ENCODE results near the gene AKAP6.

Gene AKAP6

DNA sequence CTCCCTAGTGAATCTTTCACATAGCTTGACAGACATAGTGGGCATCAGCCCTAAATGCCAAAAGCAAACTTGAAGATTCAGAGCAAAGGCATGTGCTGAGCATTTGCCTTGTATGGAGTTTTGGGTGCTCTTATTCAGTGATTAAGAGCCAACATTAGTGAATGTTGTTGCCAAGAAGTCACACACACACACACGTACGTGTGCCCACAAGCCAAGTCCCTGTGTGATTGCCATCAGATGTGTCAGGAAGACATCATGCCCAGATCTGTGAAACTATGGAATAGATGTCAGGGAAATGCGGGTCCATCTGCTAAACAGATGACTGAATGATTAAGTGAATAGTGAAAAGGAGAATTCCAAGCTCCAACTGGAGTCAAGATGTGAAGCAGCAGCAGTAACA is 149.0 kb downstream of the AKAP6 start:
- no peak for DNase-seq (ENCODE audit: low read depth)

DNA sequence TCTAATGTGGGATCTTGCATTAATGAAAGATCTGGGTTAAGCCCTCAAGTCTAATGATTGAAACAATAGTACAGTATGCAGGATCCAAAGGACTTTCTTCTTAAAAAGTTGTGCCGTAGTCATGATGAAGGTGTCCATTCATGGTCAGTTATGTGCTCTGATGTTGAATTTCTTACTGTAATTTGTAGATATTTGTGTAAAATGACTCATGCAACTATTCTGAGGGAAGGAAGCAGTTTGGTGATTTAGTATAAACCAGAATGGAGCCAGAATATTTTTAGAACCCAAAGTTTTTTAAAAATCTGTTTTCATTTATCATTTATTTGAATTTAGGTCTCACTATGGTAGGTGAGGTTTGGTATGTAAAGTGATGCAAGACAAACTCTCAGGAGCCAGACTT is 151.2 kb downstream of the AKAP6 start:
- DNase-seq (ENCODE audit: low read depth), result no peak

DNA sequence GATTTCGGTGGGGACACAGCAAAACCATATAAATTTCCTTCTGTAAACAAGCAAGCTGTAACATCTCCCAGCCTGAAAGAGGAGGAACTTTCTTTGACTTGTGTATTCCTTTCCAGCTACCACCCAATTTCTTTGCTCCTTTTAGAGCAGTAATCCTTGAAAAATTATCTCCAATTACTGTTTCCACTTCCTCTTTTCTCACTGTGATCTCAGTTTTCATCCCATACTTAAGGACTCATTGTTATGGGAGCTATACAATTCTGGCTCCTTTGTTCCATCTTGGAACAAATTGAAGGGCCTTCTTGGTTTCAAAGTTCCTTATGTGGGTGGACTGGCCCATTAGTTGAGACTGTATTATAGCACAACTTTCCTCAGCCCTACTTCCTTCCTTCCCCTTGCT is 152.6 kb downstream of the AKAP6 start:
- no peak for DNase-seq (ENCODE audit: low read depth)

GRCh38 chr14:32491416-32492016 is 162.4 kb downstream of the AKAP6 start:
- no peak for DNase-seq (ENCODE audit: low read depth)

DNA sequence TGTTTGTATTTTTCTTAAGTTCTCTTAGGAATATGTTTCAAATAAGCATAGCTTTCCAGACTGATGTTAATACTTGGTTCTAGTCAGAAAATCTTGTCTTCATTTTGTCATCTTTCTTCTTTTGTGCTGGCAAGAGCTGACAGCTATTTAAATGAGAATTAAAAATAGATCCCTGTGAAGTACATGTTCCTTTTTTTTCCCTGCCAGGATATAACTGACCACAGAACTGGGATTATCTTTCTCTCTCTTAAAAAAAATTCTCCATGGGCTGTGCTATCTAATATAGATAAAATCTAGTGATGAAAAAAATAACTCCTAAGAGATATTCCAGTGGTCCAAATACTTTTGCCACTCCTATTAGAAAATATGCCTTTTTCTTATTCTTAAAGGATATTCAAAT is 163.4 kb downstream of the AKAP6 start:
- DNase-seq (ENCODE audit: low read depth), result no peak

DNA sequence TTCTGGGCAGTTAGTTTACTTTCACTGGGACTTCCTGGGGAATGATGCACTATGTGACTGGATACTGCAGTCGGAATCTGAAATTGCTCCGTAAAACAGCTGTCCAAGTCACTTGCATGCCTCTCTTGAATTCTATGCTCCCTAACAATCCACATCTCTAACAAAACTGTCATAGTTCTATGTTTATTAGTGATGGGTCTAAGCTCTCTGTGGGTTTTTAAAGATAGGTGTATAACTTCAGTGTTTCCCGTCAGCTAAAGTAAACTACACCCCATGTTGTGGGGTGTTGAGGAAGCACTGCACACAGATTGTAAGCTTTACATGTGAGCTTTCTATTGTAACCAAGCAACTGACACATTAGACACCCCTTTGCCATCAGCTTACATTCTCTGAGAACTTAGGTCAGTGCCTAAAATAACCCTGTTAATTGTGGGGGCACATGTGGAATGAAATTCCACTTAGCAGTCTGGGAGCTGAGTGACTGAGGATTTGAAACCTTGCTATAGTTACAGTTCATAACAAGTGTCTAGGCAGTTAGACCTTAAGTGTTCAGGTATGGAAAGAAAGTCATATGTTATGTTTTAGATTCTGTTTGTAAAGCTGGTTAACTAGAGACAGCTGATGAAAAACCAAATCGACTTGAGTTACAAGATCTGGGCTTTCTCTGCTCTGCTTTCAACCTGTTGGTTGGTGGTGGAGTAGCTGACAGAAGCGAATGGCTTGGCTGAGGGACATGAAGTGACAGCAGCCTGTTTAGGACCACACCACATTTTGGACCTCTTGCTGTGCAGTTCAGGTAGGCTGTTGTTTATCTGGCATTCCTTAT is 165.7 kb downstream of the AKAP6 start:
- DNase-seq (ENCODE audit: low read depth), result no peak

DNA sequence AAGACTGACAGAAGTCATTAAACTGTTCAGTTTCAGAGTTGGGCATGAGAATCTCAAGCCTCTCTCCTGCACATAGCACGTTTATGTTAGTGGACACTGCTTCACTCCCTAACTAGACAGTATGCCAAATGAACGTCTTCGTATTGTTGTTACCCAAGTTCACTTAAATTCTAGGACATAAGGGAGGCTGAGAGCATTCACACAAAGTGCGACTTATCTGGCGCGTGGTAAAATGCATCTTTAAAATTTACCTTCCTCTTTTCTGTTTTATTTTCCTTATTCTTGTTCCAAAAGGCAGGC is 166.3 kb downstream of the AKAP6 start:
- DNase-seq (ENCODE audit: low read depth), result no peak

GRCh38 chr14:32497248-32497647 is 168.2 kb downstream of the AKAP6 start:
- no peak for DNase-seq (ENCODE audit: low read depth)

GRCh38 chr14:32507029-32507984 is 178.2 kb downstream of the AKAP6 start:
- DNase-seq (ENCODE audit: low read depth), result no peak

DNA sequence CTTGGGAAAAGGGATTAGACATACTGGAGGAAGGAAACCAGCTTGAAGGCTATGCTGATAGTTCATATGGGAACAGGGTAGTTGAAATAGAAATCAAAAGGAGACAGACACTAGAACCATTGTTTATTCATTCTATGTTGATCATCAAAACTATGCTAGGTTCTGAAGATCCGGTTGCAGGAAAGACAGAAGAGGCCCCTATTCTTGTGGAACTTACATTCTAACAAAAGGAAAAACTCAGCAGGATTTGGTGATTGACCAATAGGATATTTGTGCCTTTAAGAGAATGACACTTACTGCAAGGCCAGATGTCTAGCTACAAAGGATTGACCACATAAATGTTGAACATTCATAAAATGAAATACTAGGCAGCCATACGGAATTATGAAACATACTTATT is 179.2 kb downstream of the AKAP6 start:
- no peak for DNase-seq (ENCODE audit: low read depth)

DNA sequence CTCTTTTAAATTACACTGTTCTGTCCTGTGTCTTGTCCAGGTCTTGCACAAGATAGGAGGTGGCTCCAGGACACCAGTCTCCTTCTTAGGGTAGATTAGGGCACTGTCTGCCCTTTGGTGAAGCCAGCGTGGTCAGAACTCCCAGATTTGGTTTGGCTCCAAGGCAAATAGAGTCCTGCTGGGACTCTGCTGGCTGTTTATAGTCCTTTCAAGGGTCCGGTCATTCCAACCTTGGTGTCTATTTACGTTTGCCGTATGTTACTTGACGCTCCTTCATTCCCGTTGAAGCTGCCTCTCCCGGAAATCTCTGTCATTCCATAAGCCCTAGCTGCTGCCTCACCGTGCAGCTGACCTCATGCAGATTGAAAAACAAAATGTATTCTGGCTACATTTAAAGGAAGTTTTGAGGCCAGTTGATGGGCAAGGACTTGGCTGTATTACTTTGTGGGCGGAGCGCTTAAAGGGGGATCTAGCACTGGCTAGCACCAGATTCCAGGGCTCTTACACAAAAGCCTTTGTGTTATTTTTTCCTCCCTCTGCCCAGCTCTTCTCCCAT is 180.6 kb downstream of the AKAP6 start:
- no peak for DNase-seq (ENCODE audit: low read depth)

DNA sequence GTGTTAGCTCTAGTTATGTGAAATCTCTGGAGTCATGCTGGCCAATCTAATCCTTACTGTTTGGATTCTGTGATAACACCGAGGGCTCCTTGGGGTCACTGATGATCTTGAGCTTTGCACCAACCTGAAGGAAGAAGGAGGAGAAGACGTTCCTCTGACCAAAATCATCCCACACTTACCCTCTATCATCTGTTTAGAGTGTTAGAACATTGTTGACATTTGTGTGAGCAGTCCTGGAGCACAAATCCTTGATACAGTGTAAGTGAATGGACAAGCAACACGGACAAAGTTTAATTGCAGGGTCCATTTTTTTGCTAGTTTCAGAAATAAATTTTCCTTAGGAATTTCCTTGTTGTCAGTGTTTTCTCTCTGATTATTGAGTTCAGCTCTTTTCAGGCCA is 181.7 kb downstream of the AKAP6 start:
- no peak for DNase-seq (ENCODE audit: low read depth)

DNA sequence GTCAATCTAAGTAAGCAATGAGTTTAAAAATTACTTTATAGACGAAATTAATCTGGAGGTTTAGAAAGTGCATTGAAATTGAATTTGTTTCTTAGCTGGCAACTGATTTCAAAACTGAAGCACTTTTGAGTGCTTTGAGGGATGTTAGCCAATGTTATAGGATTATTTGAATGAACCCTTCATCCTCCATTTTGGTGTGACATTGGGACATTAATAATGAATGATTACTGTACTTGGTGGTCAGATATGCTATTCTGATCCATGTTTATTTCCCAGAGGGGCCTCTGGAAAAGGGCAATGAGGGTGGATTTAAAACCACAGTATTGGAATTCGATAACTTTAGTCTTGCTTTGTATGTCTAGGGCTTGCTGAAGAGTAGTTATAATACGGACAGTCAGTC is 183.2 kb downstream of the AKAP6 start:
- DNase-seq (ENCODE audit: low read depth), result no peak

DNA sequence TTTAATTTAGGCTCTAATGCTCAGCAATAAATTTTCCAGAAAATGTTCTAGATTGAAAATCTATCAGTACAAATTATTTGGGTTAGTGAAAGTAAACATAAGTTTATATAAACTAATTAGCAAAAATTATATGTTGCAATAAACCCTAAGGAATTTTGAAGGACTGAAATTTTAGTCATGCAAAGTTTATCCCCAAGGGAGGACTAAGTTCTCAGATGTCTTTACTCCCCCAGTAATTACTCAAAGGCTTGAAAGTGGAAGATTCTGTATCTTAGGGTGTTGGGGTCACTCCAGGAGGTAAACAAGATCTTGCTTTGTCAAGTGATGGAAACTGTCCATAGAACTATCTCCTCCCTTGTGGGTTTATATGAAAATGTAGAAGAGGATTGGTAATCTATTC is 183.7 kb downstream of the AKAP6 start:
- DNase-seq (ENCODE audit: low read depth), result no peak

DNA sequence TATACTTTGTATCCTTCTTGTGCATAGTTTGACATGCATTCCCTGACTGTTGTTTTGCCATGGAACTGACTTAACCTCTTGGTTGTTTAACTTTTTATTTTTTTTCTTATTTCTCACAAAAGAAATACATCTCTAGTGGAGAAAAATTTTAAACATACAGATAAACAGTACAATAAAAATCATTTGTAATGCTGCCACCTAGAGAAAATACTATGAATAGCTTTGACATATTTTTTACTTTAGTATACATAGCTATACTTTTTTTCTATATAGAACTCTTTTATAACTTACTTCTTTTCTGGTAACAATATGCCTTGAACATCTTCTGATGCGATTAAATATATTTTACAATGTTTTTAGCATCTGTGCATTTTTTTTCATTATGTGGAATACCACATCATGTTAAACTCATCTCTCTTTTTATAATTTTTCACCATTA is 184.5 kb downstream of the AKAP6 start:
- DNase-seq (ENCODE audit: low read depth), result no peak

GRCh38 chr14:32514236-32514635 is 185.1 kb downstream of the AKAP6 start:
- DNase-seq (ENCODE audit: low read depth), result no peak

DNA sequence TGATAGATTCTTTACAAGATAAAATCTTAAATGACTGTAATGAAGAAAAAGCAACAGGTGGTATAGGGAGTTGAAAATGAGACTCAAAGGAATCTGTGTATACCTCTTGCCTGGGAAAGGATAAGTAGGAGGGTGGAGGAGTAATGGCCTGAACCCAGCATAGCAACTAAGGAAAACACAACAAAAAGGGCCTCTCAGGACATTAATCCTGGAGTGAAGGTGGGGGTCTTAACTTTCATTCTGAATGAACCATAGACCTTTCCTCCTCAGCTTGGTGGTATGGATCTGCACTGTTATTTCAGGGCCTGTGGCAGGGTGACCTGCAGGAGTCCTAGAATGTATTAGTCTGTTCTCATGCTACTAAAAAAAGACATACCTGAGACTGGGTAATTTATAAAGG is 185.6 kb downstream of the AKAP6 start:
- DNase-seq (ENCODE audit: low read depth), result no peak

DNA sequence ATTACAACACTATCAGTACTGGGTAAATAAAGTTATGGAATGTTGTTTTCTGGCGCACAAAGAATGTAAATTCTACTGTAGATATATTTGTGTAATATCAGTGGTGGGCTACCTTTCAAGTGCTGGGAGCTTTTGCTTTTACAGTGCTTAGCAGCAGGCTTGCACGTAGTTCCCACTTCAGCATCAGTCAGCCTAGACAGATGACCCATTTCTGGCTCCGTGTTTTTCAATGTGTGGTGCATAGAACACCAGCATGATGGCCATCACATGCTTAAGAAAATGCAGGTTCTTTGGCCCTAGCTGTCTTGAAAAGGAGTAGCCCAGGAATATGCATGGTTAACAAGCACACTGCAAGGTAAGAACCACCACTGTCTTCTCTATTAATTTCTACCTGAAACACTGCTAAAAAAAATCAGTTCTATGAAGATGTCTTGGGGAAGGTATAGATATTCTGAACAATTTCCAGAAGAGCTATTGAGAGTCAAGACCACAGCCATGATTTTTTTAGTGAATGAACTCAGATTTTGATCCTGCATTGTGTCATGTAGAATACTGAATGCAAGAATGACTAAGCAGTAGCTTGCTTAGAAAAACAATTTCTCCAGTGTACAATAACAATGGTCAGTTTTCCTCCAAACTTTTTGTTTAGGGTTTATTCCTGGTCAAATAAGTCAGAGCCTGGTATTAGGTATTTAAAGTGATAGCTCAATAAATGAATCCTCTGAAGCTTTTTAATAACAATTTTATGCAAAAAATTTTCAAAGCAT is 195.7 kb downstream of the AKAP6 start:
- no peak for DNase-seq (ENCODE audit: low read depth)

DNA sequence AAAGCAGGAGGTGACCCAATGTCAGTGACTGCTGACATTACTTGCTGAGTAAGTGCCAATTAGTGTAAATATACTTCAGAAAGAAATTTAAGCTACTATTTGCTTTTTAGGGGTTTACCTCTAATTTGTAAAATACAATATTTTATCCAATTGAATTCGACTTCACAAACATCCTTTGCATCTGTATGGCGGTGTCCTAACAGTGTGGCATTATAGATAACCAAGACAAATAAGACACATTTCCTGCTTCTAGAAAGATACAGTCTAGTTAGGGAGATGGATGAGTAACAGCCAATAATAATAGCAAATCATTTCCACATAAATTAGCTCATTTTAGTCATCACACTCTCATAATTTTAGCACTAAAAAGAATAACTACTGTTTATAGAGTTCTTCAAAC is 196.5 kb downstream of the AKAP6 start:
- DNase-seq (ENCODE audit: low read depth), result no peak

DNA sequence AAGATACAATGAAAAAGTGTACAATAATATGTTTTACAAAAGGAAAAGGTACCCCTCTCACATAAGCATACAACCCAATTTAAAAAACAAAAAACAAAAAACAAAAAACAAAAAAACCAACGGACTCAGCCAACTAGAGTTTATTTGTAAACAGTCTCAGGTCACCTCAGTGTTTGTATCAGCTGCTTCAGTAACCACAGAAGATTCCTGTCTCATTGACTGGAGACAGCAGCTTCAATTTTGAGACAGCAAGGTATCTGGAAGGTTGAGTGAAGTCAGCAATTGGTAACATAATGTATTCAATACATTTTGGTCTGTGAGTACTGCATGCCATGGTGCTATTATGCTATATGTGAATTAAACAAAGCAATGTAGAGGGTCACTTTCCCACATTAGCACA is 201.7 kb downstream of the AKAP6 start:
- no peak for DNase-seq (ENCODE audit: low read depth)

DNA sequence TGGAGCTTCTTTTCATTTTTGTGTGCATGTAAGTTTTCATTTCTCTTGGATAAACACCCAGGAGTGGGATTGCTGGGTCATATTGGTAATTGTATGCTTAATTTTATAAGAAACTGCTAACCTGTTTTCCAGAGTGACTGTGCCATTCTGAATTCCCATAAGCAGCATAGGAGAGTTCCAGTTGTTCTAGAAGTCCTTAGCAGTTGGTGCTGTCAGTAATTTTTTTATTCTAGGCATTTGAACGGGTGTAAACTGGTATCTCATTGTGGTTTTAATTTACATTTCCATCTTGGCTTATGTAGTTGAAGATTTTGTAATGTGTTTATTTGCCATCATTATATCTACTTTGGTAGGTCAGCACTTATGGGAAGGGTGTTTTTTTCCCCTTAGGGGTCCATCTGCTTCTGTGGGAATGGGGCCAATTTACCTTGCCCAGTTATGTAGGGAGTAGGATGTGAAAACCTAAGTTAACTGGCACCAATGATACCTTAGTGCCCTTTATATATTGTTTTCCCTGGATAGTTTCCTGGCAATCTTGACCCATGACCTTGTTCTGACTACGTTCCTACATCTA is 202.9 kb downstream of the AKAP6 start:
- DNase-seq (ENCODE audit: low read depth), result no peak

- no peak for DNase-seq (ENCODE audit: low read depth)
Observed at GRCh38 chr14:32534145-32534544, 205.0 kb downstream of the AKAP6 start.

All from stimulated activated CD8-positive, alpha-beta memory T cell treated with anti-CD3 and anti-CD28 coated beads, Interleukin-12 subunit alpha, Interleukin-12 subunit beta, amount 100 ng/mL, for 1 hour (primary cell).